ENCODE measurements around the gene ARPC1A.
A peak's percentile ranks its signal among the peaks of the same experiment; 100 is the strongest.

Gene ARPC1A

DNA sequence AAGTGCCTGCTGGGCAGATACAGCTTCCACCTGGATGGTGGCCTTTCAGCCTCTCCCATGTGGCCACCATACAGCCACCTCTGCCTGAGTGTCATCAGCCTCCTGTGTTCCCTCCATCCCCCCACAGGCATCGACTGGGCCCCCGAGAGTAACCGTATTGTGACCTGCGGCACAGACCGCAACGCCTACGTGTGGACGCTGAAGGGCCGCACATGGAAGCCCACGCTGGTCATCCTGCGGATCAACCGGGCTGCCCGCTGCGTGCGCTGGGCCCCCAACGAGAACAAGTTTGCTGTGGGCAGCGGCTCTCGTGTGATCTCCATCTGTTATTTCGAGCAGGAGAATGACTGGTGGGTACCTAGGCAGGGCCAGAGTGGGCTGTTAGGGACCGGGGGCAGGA is 62.2 kb downstream of the ARPC1A start:
- DNase-seq (ENCODE audit: low read depth in 2 of 2) = no peak

DNA sequence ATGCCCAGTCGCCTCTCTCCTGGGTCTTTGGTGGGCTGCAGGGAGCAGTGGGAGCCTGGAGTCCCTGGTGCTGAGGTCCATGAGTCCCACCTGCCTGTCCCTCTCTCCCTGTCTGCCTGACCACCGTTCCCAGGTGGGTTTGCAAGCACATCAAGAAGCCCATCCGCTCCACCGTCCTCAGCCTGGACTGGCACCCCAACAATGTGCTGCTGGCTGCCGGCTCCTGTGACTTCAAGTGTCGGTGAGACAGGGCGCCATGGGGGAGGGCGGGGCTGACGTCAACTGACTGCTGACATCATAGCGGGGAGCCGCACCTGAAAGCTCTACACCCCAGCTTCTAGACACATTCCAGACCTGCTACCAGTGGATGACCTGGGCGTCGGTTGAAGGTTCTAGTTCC is 64.1 kb downstream of the ARPC1A start:
- DNase-seq (ENCODE audit: low read depth in 2 of 2) = no peak

DNA sequence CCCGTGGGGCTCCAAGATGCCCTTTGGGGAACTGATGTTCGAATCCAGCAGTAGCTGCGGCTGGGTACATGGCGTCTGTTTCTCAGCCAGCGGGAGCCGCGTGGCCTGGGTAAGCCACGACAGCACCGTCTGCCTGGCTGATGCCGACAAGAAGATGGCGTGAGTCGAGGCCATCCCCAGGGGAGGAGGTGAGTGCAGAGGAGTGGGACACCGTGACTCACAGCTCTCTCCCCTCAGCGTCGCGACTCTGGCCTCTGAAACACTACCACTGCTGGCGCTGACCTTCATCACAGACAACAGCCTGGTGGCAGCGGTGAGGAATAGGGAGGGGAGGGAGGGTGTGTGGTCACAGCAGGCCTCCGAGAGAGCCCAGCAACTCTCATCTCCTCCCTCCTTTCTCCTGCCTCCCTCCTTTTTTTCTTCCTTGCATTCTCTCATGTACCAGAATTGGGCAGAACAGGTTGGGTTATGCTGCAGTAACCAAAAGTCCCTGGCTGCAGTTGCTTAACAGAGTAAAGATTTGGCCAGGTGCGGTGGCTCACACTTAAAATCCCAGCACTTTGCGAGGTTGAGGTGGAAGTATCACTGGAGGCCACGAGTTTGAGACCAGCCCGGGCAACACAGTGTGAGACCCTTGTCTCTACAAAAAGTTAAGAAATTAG is 65.4 kb downstream of the ARPC1A start:
- DNase-seq (ENCODE audit: low read depth in 2 of 2) = no peak

DNA sequence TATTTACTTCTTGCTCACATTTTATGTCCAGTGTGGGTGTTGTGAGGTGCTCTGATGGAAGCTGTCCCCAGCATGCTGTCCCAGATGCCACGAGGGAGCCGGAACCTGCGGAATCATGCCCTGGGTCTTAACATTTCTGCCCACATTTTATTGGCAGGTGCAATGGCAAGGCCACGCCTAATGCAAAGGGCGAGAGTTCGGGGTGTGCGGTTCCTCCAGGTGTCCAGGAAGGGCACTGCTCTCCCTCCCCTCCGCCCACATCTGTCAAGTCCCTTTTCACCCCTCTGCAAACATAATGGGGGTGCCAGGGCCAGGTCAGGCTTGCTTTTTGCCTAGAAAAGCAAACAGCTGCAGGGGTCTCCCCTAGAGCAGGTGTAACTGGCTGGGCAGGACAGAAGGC is 66.3 kb downstream of the ARPC1A start:
- no peak for DNase-seq (ENCODE audit: low read depth in 2 of 2)

DNA sequence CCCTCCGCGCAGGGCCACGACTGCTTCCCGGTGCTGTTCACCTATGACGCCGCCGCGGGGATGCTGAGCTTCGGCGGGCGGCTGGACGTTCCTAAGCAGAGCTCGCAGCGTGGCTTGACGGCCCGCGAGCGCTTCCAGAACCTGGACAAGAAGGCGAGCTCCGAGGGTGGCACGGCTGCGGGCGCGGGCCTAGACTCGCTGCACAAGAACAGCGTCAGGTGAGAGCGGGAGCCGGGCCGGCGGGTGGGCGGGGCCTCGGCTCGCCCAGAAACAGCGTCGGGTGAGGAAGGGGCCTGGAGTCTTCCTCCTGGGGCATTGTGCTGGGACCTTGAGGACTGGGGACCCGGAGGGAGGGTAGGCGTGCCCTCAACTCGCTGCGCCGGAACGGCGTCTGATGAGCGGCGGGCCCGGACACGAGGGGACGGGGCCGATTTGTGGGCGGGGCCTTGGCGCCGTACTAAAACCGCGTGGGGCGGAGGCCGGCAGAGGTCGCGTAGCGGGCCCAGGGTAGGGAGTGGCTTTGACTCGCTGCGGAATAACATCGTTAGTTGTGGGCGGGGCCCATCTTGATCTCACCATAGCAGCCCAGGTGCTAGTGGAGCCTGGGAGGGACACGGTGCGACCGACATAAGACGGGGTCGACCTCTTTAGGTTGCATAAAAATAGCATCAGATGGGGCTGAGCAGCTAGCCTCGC is 67.1 kb downstream of the ARPC1A start:
- peak; percentile 55 to 71 for DNase-seq (ENCODE audit: low read depth in 2 of 2)

DNA sequence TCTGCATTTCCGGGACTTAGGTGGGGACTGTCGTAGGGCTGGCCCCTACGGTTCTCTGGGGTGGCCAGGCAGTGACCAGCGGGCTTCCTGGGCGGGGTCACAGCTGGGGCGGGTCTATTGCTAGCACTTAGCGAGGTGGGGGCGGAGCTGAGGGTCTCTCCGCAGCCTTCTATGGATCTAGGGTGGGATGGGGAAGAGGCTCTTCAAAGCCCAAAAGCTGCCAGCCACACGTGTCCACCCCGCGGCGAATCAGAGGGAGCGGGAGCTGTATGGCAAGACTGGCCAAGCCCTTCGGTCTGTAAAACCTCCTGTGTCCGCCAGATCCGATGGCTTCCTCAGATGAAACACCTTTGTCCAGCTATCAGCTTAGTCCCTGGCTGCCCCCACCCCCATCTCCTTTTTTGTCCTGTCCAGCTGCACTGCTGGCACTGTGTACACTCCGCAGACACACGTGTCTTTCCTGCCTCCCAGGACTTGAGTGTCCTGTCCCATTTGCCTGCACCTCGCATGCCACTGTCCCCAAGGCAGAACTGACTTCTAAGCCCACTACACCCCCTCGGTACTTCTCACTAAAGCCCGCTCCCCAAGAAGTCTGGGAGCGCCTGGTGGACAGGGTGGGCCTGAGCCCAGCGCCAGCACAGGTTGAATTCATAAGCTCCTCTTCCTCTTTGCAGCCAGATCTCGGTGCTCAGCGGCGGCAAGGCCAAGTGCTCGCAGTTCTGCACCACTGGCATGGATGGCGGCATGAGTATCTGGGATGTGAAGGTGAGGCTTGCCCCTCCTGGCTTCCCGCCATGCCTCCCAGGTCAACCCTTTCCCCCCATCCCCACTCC is 67.9 kb downstream of the ARPC1A start:
- DNase-seq (ENCODE audit: low read depth in 2 of 2) = no peak

DNA sequence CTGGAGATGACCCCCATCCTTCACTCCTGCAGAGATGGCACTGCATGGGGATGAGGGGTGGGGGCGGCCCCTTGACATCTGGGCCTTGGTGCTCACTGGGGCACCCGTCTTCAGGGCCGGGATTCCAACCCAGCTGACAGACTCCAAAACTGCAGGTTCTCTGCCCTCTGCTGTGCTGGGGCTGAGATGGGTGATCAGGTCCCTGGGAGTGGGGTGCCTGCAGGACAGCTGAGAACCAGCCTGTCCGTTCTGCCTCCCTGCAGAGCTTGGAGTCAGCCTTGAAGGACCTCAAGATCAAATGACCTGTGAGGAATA is 68.4 kb downstream of the ARPC1A start:
- no peak for DNase-seq (ENCODE audit: low read depth in 2 of 2)

DNA sequence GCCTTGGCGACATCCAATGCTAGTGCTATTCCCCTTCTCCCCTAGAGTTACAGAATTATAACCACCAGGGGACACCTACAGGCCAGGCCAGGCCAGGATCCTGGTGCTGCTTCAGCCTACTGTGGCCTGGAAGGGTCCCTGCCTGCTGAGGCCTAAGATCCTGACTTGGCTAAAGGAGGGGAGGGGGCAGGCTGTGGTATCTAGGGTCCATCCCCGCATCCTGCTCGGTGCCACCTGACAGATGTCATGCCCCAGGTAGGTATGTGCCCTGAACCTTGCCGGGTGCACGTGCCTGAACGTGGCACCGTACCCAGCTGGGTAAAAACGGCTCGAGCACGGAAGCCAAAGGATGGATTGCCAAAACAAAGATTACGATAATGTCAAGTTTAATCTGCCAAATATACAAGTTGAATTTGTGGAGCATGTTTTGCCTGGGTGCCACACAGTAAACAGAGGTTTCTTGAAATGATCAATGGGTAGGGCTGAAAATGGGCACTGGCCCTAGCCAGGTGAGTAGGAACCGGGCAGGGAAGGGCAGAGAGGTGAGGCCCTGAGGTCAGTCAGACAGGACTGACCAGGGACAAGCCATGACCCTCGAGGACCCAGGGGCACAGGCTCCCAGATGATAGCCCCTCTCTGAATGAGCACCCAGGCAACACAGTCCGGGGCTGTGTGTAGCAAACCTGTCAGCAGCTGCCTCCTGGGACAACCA is 70.1 kb downstream of the ARPC1A start:
- no peak for DNase-seq (ENCODE audit: low read depth in 2 of 2)

DNA sequence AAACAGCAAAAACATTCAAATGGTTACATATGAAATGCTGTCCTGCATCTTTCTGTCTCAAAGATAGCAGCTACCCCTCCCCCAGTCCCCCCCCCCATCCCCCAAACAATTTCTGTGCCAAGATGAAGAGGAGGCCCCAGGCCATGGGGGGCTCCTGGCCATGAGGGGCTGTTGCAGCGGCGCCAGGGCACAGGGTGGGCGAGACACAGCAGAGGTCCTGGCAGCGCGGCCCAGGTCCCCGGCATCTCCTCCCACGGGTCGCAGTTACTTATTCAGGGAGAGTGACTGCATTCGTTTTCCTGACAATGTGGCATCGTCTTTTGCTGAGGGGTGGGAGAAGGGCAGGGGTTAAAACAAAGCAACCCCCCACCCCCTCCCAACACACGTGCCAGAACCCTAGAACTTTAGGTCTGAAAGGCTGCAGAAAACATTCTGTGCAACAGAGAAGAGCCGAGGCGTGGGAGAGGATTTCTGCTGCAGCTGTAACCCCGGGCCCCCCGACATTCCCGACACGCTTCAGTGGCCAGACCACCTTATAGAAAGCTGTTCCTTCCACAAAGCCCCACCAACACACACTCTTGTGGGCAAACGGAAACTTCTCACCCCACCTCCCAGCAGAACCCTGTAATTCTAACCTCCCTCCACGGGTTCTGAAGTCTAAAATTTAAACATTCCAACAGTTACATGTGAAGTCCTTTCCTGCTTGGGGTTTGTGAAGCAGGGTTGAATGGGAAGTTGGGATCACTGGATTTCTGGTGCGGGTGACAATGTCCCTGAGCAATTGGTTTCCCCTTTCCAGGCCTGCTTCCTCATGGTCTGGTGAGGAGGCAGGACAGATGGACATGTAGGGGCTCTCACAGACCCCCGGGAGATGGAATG is 71.0 kb downstream of the ARPC1A start:
- DNase-seq (ENCODE audit: low read depth in 2 of 2) = no peak

DNA sequence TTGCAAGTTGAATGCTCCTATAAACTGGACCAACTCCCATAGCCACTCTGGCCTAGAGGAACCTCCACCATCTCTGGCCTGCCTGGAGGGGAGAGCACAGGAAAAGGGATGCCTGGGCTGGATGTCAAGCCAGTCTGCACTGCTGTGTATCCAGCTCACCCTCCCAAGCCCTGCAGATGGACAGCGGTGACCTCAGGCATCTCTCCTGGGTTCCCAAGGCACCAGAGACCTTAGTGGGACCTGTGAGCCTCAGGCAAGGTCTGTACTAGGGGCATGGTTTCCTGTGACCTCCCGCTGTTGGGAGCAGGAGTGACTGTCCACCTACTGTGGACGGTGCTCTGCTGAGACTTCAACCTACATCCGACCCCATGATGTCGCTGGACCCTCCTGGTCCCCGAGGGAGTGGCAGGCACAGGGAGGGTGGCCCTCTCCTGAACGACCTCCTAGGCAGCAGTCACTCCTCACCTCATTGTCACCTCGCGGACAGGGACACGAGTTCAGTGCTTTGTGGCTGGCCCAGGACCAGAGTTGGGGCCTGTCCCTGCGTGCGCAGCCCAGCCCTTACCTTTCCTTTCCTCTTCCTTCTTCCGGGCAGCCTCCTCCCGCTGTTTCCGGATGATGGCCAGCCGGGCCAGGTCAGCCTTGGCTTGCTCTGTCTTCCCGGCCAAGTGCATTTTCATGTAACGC is 71.7 kb downstream of the ARPC1A start:
- DNase-seq (ENCODE audit: low read depth in 2 of 2) = no peak

DNA sequence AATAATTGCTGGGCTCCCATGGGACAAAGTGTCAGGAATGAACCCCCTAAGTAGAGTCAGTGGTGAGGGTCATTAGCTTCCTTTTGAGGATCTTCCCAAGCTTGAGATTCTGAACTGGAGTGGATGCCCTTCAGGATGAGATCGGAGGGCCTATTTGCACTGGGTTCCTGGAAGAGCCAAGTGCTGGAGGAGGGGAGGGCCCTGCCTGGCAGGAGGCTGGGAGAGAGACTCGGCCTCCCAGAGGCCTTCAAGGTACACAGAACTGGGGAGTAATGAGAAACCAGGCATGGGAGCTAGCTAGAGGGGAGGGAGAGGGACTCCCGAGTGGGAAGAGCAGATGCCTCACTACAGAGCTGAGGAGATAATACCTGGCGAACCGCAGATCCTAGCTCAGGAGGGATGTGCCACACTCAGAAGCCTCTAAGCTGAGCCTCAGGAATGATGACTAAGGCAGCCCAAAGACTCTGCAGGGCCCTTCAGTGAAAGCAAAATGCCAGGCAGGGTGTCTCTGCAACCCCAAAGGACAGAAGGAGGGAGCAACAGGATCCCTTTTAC is 73.3 kb downstream of the ARPC1A start:
- no peak for DNase-seq (ENCODE audit: low read depth in 2 of 2)

DNA sequence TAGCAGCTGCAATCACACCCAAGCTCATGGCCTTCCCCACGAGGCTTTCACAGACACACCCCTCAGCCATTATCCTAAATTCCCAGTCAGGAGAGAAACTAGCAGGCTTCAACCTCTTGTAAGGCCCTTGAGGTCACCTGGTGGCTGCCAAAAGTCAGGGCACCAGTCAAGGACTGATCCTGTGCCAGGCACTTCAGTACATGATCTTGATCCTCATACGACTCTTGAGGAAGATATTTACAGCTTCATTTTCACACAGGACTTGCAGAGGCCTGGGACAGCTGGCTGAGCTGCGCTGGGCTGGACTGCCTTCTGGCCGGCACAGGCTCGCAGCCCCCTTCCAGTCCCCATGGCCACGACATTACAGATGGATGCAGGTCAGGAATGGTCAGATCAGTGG is 73.9 kb downstream of the ARPC1A start:
- DNase-seq (ENCODE audit: low read depth in 2 of 2) = no peak

DNA sequence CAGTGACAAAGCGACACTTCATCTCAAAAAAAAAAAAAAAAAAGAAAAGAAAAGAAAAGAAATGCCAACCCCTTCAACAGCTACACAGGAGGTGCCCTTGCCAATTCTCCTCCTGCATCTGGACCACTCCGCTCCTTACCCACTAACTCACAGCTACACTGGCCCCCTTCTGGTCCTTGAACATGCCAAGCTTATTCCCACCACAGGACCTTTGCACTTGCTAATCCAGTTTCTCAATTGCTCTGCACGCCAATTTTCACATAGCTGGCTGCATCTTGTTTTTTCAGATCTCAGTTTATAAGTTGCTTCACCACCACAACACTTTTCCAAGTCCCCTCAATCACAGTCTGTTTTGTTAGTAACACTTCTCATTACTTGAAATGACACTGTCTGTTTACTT is 77.2 kb downstream of the ARPC1A start:
- DNase-seq (ENCODE audit: low read depth in 2 of 2) = no peak

DNA sequence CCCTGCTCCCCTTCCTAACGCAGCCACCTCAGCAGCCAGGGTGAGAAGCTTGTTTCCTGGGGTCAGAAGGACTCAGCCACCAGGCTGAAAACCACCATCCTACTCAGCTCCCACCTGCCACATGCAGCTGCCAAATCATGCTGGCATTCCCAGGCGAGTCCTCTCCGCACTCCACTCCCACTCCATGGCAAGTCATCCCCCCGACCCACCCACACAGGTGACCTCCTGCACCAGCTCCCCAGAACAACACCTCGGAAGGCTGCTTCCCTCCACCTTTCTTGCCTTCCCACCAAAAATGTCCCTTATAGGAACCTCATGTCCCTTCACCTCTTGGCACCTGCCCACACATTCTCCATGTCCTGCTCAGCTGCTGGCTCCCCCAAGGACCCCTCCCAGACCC is 78.1 kb downstream of the ARPC1A start:
- DNase-seq (ENCODE audit: low read depth in 2 of 2) = no peak

DNA sequence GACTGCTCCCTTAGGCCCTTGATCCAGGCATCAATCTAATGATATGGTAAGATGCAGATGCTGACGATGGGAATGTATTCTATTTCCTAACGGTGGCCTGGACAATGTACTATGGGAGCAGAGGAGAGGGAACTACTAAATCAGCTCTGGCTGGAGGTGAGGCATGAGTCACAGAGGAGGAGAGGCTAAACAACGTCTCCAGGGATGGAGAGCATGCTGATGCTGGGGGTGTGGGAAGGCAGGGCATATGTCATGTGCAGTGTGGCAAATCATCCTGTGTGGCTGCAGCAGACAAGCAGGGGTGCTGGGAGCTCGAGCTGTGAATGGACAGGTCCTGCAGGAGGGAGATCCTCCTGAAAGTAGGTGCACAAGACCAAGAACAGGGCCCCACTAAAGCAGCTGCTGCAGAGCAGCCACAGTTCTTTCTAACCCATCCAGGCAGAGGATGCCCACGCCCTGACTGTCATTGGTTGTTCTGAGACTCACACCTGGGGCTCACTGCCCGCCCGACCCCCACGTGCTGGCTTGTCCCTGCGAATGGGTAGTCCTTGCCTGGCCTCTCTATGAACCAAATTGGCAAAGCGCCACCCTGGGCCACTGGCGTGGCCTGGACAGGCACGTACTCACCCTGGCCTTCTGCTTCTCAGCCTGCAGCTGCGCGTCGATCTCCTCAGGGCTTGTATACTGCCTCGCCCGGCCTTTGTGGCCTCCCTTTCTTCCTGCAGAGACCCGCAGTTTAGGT is 78.7 kb downstream of the ARPC1A start:
- no peak for DNase-seq (ENCODE audit: low read depth in 2 of 2)

DNA sequence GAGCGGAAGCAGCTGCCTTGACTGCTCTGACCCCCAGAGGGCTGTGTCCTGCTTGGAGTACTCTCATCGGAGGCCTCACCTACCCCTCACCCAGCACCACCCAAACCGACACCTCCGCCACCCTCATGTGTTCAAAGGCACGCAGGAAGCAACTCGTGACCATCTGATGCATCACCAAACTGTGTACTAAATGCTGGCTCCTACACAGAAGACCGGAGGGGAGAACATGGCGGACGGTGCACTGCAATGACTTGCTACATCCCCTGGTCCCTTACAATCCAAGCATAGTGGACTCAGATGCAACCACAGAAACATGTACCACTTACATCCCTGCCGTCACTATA is 79.3 kb downstream of the ARPC1A start:
- no peak for DNase-seq (ENCODE audit: low read depth in 2 of 2)

DNA sequence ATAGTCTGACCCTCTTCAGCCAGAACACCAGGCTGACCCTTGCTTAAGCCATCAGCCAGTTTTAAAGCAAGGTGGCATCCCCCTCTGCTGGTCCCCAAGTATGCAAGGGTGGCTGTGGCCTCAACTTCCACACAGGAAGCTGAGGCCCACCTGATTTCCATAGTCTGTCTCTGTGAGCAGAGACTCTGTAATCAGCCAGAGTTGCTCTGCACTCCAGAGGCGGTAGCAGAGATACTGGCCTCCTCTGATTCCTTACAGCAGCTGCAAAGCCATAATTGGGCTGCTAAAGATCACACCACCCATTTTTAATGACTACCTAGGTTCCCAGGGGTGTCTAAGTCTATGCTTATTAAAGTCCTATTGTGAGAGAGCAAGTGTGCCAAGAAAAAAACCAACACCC is 80.9 kb downstream of the ARPC1A start:
- DNase-seq (ENCODE audit: low read depth in 2 of 2) = no peak

DNA sequence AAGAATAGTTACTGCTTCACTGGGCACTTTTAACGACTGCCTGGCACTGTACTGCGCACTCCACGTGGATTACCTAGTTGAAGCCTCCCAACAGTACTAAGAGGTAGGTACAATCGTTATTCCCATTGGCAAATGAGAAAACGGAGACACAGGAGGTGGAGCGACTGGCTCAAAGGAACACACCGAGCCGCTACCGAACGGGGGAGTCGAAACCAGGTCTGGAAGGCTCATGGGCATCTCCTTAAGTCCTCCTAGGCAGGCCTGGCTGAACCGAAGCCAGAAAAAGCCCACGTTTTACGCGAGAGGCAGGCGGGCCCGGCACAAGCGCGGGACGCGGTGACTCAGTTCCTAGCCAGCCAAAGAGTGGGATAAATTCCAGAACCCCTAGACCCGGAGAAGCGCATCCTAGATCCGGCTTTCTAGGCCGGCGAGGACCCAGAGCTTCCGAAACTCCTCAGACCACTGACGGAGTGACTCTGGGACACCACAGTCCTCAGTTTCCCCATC is 82.2 kb downstream of the ARPC1A start:
- DNase-seq (ENCODE audit: low read depth in 2 of 2) = no peak

DNA sequence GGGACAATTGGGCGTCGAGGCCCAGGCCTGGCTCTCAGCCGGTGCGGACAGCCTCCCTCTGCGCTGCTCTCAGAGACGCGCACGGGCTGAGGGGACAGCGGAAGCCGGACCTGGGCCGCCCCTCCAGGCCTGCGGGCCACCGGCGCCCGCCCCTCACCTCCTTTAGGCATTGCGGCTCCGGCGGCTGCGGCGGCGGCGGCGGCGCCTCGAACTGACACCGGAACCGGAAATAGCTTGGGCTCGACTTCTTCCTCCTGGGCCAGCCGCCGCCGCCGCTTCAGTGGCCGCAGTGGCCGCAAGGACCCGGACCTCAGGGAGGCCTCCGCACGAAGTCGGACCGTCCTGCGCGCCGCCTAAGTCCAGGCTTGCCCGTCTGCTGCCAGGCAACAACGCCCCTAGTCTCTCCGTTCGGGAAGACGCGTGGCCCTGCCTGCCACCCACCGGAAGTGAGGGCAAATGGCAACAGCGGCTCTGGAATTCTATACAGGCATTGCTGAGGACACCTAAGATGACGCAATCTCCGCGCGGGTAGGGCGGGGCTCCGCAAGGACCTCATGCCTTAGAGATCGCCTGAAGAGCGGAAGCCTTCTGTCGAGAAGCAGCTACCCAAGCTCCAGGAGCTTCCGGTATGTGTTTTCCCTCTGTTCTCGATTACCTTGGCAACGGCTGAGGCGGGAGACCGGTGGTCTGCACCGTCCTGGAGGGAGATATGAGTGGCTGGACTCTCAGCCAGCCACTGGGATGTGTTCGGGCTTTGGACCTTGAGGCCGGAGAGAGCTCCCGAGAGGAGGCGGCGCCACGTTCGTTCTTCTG is 82.9 kb downstream of the ARPC1A start, which contains the start of the genes BUD31 and PDAP1:
Gene BUD31, plus strand, starts transcription at position 591 of the 813 bp plus-strand sequence. CDS start 2,124 bp downstream, outside the sequence.
Gene PDAP1, minus strand, starts transcription at position 219 of the 813 bp plus-strand sequence. Its CDS starts 49 bp downstream, at position 170.
- DNase-seq (ENCODE audit: low read depth in 2 of 2) = peak; percentile 82 to 89

Measured in stimulated activated CD4-positive, alpha-beta T cell treated with anti-CD3 and anti-CD28 coated beads, Interleukin-12 subunit alpha, Interleukin-12 subunit beta, amount 100 ng/mL, for 24 hours (primary cell).